GM19239 (cell line): Measurements from ENCODE around the gene GATM.
"Not testable (repeated sequence)": the region's sequence is repeated elsewhere in the genome, so short reads cannot be mapped to it uniquely, and the experiment has no call there.

ENCODE experiments used
- DNase-seq: peaks from one replicate; pipeline ENCODE4 v3.0.0; 2011; ENCODE audit warnings: low spot score; ENCODE audit not compliant: insufficient read length
- FAIRE-seq: peaks from 2 replicates; lab custom pipeline; 2011; peaks lifted over from hg19 to GRCh38; lab: Jason Lieb, UNC

GATM gene

GRCh38 chr15:45391746-45392583, 13.6 kb upstream of the GATM start:
- DNase-seq (no peak), FAIRE-seq (peak; percentile 97)

GRCh38 chr15:45389351-45389750, 11.0 kb upstream of the GATM start:
- no peak for FAIRE-seq

DNA sequence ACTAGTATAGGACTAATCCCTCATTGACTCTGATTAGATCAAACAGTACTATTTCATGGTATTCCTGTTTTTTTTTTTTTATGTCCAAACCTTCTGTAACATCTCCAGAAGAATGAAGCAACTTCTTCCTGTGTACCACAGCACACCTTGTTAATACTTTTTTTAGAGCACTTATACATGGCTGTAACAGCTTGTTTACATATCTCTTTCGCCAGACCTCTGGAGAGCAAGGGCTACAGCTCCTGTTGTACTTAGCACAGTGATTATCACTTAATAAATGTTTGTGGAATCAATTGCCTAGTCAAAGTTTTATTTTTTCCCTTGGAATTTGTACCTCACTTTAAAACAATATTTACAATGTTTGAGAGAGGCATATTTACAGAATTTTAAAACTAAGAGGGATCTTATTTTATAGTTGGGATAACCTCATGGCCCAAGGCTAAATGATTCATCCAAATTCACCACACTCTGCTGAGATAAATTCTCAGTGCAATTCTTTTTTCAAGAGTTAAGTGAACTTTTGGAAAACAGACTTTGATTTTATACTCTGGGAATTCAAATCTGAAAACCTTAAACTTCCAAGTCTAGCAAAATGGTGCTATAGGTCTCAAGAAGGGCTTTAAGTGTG, 9.2 kb upstream of the GATM start:
- DNase-seq (no peak), FAIRE-seq (no peak)

More at GRCh38 chr15:45389351-45389750, 11.0 kb upstream of the GATM start:
- DNase-seq, result no peak

GRCh38 chr15:45386974-45387373, 8.6 kb upstream of the GATM start:
- FAIRE-seq, result no peak
- no peak for DNase-seq

- no peak for FAIRE-seq
- DNase-seq, result no peak
Observed at GRCh38 chr15:45386420-45386819, 8.1 kb upstream of the GATM start.

GRCh38 chr15:45385590-45385989, 7.2 kb upstream of the GATM start:
- FAIRE-seq, result no peak

DNA sequence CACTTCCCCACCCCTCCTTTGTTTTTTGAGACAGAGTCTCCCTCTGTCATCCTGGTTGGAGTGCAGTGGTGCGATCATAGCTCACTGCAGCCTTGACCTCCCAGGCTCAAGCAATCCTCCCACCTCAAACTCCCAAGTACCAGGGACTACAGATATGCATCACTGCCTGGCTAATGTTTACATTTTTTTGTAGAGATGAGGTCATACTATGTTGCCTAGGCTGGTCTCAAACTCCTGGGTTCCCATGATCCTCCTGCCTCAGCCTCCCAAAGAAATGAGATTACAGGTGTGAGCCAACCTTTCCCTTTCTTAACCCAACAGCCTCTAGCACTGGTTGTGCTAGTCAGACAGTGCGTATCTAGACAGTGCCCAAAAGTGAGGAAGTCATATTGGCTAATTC, 6.4 kb upstream of the GATM start:
- FAIRE-seq (no peak), DNase-seq (no peak)

More at GRCh38 chr15:45385590-45385989, 7.2 kb upstream of the GATM start:
- DNase-seq, result no peak

GRCh38 chr15:45378913-45379262, 544 bp upstream of the GATM start:
- no peak for DNase-seq
- FAIRE-seq, result peak; percentile 81

DNA sequence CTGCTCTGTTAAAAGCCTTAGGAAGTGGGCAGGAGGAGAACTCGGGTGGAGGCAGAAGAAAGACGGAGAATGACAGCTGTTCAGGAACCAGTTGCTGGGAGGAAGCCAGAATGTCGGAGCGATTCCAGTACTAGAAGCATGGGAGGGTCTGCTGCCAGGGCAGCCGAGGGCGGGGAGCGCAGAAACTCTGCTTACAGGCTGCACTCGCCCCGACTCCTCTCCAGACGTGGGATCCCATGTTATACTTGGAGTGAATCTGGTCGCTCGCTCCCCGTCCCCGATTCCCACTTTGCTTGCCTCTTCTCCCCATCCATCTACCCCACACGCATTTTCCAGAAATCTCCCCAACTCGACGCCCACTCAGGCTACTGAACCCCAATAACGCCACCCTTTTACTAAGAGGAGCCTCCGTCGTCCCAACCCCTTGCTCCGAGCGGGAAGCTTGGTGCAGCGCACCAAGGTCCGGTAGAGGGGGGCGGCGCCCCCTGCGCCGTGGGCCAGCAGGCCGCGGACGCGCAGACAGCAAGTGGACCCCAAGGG, 665 bp downstream of the GATM start:
- FAIRE-seq (peak; percentile 56), DNase-seq (no peak)

GRCh38 chr15:45376967-45377608, 1.3 kb downstream of the GATM start:
- FAIRE-seq (peak; percentile 47), DNase-seq (no peak)

DNA sequence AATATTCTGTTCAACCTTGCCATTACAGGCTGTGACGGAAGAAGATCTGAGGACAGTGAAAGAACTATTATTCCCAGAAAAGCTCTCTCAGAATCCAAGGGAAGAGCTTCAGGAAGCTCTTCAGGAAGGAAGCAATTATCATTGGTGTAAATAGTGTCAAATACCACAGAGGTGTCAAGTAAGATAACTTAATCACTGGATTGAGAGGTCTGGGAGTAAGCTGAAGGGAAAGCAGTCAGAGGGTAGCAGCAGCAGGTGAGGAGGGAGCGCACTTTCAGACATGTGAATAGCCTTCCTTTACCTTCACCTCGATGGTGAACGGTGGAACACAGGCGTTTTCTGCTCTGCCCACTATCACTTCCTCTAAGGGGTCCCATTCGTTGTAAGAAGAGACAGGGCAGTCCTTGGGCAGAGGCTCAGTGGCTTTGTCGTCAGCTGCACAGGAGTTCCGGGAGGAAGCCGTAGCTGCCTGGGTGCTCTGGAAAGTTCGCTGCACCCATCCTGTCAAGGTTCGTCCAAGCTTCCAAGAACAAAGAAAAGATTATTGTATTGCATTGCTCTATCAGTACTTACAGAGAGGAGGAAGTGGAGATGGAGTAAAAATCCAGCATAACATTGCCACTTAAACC, 1.9 kb downstream of the GATM start:
- FAIRE-seq (no peak), DNase-seq (no peak)

- DNase-seq, result no peak
- FAIRE-seq, result no peak
Observed at GRCh38 chr15:45375836-45376235, 2.5 kb downstream of the GATM start.

DNA sequence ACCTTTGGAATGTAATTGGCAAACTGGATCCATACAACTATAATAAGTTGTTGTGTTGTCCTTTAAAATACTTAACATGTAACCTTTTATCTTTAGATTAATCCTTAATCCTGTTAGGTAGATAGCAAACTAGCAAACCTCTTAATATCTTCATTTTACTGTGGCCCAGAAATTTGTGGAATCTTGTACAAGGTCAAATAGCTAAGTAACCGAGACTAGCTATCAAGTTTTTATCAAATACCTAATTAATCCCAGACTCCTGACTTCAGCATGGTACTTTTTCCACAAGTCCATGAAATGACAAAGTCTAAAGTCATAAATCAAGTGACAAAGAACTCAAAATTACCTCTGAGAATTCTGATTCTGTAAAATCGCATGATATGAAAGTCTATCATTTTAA, 4.4 kb downstream of the GATM start:
- DNase-seq (no peak), FAIRE-seq (peak; percentile 59)

- DNase-seq, result no peak
- no peak for FAIRE-seq
Observed at GRCh38 chr15:45372041-45372995, 6.0 kb downstream of the GATM start.

DNA sequence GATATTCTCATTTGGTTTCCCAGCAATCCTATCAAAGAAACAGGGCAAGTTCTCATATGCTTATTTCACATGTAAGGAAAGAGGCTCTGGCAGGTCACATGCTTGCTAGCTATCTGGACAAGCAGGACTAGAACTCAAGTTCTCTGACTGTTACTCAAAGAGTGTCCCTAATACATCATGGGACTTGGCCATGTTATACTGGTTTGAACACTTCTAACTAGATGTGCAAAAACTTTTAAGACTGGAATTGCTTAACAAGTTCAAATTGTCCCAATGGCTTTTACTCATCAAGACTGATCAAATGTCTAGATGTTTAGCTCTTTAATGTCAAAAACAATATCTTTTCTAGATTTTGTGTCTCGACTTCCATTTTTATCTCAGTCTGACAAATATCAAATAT, 6.8 kb downstream of the GATM start:
- no peak for DNase-seq
- no peak for FAIRE-seq

DNA sequence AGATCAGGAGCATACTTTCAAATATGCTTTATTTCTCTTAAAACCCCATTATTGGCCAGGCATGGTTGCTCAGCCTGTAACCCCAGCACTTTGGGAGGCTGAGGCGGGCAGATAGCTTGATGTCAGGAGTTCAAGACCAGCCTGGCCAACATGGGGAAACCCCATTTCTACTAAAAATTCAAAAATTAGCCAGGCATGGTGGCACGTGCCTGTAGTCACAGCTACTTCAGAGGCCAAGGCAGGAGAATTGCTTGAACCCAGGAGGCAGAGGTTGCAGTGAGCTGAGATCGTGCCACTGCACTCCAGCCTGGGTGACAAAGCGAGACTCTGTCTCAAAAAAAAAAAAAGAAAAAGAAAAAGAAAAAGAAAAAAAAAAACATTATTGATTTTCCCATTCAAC, 8.3 kb downstream of the GATM start:
- FAIRE-seq, DNase-seq: not testable (repeated sequence)

DNA sequence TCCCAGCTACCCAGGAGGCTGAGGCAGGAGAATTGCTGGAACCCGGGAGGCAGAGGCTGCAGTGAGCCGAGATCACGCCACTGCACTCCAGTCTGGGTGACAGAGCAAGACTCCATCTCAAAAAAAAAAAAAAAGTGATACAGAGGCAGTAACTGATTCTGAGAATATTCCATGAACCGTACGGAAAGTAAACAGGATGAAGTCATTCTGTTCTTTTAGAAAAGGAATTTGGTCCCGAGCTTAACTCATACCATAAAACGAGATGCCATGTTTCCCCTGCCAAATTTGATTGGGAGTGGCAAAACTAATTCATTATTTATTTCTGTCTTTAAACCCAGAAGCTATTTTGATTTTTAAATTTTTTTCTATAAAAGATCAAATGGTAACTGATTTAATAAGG, 11.1 kb downstream of the GATM start:
- not testable (repeated sequence) for FAIRE-seq, DNase-seq

DNA sequence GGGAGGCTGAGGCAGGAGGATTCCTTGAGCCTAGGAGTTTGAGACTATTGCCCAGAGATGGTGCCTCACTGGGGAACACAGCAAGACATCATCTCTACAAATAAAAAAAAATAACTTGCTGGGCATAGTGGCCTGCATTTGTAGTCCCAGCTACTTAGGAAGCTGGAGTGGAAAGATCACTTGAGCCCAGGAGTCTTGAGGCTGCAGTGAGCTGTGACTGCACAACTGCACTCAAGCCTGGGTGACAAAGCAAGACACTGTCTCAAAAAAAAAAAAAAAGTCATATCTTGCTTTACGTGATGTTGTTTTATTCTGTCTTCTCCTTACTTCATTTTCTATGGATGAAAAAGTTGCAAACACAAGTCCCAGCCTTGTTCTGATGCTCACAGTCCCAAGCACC, 14.1 kb downstream of the GATM start:
- FAIRE-seq (no peak), DNase-seq (no peak)

DNA sequence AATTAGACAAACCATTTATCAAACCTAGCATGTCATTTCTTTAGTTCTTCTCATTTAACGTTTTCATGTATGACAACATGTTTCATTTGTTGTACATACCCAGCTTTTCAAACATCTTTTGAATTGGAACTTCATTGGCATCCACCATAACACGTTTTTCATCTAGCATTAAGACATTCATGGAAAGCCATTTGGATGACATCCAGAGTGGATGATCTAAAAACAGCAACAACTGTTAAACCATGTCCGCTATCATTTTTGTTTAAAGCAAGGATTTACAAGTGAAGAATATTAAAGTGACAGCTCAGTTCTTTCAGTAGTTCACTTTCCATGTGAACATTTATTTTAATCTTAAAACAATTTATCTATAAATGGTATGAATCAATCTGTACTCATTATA, 14.5 kb downstream of the GATM start:
- DNase-seq, result no peak

More for the DNA sequence above, 14.5 kb downstream of the GATM start:
- FAIRE-seq, result no peak
